GM18526 (cell line): ENCODE results near the gene TSPAN9.

ENCODE experiments used
- POLR2A ChIP-seq: IDR thresholded peaks from 3 replicates; pipeline ENCODE4 v1.6.1; 2011; ENCODE audit not compliant: insufficient read length; ENCODE audit errors: extremely low read depth

TSPAN9 gene

DNA sequence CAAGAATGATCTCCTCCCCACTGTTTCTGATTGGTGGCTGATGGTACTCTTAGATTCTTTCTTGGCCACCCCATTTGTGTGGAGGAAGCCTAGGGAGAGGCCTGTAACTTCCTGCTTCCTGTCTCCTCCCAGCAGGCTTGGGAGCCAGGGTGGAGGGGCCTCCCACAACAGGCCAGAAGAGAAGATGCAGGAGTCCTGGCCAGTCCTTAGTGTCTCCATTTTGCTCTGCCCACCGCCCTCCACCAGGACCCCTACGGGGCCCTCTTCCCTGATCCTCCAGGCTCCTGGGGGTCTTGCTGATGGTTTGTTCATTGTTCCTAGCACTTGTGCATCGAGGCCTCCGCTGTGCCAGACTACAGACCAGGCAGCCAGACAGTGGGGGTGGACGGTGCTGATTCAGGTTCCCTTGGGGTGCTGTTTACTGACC is 6.8 kb downstream of the TSPAN9 start:
- no peak for TF ChIP-seq POLR2A

- no peak for TF ChIP-seq POLR2A
Measured at GRCh38 chr12:3084742-3085141, 7.6 kb downstream of the TSPAN9 start.

DNA sequence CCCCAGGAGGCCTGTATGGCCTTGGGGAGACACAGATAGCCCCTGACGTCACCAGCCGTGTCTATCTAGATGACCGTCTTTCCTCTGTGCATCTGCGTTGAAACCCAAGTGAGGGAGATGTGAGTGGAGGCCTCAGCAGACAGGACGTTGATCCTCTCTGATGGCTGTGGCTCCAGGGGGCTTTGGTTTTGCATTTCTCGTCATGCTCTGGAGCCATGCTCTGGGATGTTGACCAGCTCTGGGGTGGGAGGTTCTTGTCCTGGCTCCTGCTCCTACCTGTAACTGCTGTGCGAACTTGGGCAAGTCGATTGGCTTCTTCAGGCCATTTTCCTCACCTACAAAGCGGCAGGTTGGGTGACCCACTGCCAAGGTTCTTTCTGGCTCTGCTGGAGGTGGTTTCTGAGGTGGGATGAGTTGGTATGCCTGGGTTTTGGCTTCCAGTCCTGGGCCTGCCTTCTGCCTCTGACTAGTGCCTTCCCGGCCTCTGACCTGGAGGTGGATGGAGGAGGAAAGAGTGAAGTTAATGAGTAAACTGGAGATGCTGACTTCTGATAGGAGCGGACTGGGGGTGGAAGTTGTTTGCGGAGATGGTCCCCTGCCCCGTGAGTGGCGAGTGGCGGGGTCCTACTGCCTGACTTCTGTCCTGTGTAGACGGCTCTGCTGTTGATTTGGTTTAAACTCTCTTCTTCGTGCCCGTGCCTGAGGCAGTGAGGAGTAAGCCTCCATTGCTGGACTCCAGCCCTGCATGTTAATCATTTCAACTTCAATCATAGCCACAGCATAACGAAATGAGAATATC is 8.4 kb downstream of the TSPAN9 start:
- no peak for TF ChIP-seq POLR2A

DNA sequence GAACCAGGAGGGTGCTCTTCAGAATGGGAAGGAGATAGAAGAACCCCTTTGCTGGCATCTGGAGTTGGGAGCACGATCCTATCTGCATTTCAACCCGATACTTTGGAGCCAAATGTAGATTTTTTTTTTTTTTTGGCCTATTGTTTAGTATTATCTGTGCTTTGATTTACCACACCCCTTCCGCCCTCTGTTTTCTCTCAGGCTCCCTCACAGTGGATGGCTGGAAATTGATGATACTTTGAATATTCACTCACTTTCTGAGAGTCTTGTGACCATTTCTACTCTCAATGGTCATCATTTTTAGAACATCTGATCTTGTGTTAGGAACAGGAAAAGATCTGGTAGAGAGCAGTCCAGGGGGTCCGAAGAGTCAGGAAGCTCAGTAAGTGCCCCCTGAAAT is 9.0 kb downstream of the TSPAN9 start:
- no peak for TF ChIP-seq POLR2A

- no peak for TF ChIP-seq POLR2A
Measured at GRCh38 chr12:3086729-3087323, 9.6 kb downstream of the TSPAN9 start.

GRCh38 chr12:3087758-3088650 is 10.8 kb downstream of the TSPAN9 start:
- TF ChIP-seq POLR2A: no peak

DNA sequence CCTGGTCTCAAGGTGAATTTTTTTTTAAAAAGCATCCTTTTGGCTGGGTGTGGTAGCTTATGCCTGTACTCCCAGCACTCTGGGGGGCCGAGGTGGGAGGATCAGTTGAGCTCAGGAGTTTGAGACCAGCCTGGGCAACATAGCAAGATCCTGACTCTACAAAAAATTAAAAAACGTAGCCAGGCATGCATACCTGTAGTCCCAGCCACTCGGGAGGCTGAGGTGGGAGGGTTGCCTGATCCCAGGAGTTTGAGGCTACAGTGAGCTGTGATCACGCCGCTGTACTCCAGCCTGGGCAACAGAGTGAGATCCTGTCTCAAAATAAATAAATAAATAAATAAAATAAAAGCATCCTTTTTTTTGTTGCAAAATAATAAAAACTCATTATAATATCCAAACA is 12.4 kb downstream of the TSPAN9 start:
- TF ChIP-seq POLR2A: no peak

- no peak for TF ChIP-seq POLR2A
Measured at GRCh38 chr12:3090240-3091037, 13.3 kb downstream of the TSPAN9 start.

GRCh38 chr12:3091038-3091319 is 13.8 kb downstream of the TSPAN9 start:
- TF ChIP-seq POLR2A: no peak

DNA sequence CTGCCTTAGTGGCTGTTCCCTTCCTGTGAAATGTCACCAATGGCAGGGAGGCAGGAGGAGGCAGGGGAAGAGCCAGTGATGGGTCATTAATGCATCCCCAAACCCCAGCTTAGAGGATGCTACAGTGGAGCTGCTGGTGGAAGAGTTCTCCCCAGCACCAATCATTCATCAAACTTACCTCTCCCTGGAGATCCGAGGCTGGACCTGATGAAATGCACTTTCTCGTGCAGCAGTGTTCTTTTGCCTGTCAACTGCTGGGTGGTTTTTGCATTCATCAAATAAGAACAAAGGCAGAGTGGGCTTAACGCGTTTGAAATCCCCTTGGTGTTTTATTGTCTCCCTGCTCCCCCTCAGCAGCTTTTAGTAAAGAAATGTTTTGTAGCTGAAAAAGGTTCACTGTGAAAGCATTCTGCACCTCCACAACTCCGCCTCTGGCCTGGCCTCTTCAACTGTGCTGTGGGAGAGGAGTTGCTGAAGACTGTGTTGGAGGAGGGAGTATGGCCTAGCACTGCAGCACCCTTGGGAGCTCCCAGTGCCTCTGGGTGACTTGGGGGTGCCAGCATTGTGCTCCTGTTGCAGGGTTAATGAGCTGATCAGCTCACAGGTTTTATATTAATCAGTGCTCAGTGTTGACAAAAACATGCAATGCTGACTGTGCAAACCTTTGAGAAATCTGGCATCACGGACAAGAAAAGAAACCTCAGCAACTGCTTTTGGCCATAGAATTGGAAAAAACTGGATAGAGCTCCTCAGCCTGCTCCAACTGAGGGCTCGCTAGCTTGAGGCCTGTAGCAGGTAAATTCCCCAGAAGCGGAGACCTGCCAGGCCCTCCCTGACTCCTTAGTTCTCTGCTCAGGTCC is 14.4 kb downstream of the TSPAN9 start:
- no peak for TF ChIP-seq POLR2A

DNA sequence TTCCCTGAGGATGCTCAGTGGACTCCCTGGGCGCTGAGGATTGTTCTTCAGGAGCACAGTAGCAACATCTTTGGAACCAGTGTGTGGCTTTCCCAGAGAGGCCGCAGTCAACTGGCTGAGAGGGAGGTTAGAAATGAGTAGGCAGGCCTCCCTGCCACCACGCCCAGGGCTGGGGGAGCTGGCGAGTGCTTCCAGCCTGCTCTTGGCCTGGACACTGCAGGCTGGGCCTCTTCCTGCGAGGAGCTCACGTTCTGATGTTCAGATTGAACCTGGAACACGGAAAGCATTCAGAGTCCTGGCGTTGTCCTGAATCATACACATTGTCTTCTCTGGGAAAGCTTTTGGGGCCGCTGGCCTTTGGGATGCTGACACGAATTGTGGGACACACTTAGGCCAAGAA is 15.6 kb downstream of the TSPAN9 start:
- TF ChIP-seq POLR2A: no peak

GRCh38 chr12:3097186-3097804 is 20.1 kb downstream of the TSPAN9 start:
- no peak for TF ChIP-seq POLR2A

DNA sequence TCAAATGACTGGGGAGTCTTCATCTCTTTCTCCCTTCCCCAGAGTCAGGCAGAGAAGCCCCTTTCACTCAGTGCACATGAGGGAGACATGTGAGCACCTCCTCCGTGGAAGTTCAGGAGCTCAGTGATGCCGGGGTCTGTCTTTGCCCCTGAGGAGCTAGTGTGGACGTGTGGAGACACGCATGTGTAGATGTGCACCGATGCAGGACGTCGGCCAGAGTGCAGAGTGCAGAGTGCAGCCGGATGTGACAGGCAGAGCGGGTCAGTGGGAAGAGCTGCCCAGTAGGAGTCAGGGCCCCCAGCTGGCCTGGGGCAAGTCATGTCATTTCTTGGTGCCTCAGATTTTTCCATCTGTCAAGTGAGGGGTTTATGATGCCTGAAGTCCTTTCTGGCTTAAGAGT is 20.7 kb downstream of the TSPAN9 start:
- TF ChIP-seq POLR2A: no peak

- no peak for TF ChIP-seq POLR2A
Measured at GRCh38 chr12:3098436-3098835, 21.3 kb downstream of the TSPAN9 start.
